Myocyte (in vitro differentiated cells): ENCODE measurements around the gene GSTA2. TPM values are rescaled to one million over a fixed set of nuclear protein-coding genes. Genes with fewer than 3 reads are reported as not detected.
"Not testable (repeated sequence)": the region's sequence is repeated elsewhere in the genome, so short reads cannot be mapped to it uniquely, and the experiment has no call there.

Source experiments
- DNase-seq: peaks from one replicate; pipeline ENCODE4 v3.0.0-alpha.2; 2012; ENCODE audit warnings: low read depth
- polyA plus RNA-seq: library from polyadenylated mRNA; unstranded; fragments of >200 nt; gene quantifications from one replicate; pipeline ENCODE4 v1.2.1, GENCODE V29; 2012; ENCODE audit warnings: missing spikeins
- total RNA-seq: library from RNA; depleted of rRNA; stranded (reverse); fragments of >200 nt; gene quantifications from 2 replicates; pipeline ENCODE4 v1.2.3, GENCODE V29; 2014

Gene GSTA2
- not detected in 2 replicates for total RNA-seq
- polyA plus RNA-seq, result not detected

DNA sequence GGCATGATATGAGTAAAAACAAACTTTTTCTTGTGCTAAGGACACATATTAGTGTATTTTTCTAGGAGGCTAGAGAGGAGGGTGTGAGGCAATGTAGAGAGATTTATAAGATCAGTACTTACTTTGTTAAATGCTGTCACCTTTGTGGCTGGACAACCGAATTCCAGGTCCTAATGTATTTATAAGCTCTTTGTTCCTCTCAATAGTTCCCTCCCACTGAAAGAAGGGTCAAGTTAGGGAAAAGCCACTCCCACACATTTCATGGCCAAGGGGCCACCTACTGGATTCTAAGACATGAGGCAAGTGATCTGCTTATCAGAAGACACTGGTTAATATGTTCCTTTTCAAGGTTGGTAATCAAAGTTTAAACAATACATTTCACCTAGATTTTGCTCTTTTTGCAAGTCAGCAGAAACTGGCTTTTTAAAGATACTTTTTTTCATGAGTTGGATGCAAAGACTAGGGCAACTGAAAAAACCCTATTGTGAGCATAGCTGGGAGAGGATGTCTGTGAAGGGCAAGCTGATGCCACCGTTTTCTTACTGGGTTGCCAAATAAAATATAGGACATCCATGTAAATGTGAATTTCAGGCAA, at the start of gene GSTA2:
TSS of gene GSTA2 (minus strand) at position 154 of the 595 bp plus-strand sequence. CDS start 5,528 bp downstream, outside the sequence.
- DNase-seq, result not testable (repeated sequence)

DNA sequence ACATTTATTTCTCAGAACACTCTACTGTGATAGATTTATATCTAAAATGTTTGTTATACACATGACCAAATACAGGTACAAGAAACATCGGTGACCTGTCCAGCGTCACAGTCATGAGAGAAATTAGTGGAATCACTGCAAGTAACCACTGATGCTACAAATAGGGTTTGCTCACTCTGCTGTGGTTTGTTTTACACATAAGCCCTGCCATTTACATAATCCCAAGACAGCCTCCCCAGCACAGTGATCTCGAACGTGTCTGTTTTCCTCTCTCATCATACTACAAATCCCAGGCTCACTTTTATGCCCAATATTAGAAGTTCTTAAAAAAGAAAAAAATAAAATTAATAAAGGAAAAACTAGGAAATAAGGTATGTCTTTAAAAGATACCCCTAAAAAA, 46.5 kb upstream of the GSTA2 start:
- DNase-seq, result not testable (repeated sequence)

DNA sequence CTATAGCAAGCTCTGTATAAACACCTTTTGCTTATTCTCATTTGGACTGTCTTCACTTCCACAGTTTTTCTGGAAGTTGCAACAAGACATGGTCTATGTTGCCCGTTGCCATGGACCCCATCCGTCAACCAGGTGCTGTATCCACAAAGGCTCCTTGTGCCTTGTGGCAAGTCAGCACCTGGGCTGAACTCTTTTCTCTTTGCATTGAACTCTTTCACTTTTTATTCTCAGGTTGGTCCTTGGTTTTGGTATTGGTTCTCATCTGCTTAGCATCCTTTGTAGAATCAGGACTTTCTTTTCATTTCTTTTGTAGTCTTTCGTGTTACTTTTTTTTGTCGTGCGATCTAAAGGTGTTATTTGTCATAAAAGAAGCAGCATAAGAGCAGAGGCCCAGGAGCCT, 45.4 kb upstream of the GSTA2 start:
- DNase-seq, result no peak

DNA sequence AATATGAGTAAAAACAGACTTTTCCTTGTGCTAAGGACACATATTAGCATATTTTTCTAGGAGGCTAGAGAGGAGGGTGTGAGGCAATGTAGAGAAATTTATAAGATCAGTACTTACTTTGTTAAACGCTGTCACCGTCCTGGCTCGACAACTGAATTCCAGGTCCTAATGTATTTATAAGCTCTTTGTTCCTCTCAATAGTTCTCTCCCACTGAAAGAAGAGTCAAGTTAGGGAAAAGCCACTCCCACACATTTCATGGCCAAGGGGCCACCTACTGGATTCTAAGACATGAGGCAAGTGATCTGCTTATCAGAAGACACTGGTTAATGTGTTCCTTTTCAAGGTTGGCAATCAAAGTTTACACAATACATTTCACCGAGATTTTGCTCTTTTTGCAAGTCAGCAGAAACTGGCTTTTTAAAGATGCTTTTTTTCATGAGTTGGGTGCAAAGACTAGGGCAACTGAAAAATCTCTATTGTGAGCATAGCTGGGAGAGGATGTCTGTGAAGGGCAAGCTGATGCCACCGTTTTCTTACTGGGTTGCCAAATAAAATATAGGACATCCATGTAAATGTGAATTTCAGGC, 40.5 kb upstream of the GSTA2 start, which contains the start of gene GSTA1:
TSS of gene GSTA1 (minus strand) at position 149 of the 588 bp plus-strand sequence. CDS start 4,549 bp downstream, outside the sequence.
- not testable (repeated sequence) for DNase-seq

DNA sequence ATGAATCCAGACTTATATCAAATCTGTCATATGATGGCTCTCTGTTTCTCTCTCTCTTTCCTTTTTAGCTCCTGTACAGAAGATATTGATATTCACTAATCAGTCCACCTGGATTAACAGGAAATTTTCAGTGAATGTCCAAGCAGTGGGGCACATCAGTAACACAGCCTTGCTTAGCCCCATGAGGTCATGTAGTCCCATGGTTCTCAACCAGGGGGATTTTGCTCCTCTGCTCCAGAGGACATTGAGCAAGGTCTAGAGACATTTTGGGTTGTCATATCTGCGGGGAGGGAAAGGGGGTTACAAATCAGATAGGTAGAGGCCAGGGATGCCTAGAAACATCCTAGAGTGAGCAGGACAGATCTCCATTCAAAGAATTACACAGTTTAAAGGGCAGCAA, 39.5 kb upstream of the GSTA2 start:
- DNase-seq, result no peak

DNA sequence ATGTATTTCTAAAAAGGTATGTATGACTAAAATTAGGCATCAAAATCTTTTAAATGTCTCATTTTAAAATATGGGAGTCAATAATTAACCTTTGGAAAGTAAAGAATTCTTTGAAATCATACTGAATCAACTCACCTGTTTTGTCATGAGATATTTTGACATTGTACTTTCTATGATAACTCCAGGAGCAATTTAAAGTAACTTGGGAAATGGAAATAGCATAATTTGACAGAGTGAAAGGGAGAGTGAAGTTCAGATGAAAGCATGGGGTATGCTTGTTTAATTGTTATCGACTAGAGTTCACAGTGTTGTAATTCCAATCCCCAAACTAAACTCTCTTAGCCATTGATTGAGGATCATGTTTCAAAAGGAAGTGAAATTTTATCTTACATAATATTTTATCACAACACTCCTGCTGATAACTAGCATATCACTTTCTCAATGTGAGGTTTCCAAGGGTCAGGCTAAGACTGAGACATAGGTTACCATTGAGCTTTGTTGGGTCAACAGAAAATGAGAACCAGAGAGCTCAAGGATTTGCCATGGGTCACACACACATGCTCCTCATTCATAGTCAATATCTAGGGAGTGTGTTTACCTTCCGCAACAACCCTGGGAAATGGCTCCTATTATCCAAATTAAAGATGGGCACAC, 38.0 kb upstream of the GSTA2 start:
- DNase-seq, result no peak

DNA sequence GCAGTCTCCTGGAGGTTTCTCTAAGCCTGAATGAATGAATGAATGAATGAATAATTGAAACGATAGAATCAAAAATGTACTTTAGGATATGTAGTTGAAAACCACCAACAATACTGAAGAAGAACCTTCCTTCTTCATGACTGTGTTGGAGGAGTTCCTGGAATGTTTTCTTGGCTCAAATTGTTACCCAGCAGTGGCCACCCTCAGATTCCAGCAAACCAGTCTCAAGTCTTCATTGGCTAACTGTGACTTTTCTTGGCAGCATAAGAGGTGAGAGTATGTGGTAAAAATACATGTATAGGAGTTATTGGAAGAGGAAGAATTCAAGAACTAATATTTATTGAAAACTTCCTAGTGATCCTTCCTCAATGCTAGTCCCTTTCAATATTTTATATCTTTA, 36.0 kb upstream of the GSTA2 start:
- peak; percentile 59 for DNase-seq

DNA sequence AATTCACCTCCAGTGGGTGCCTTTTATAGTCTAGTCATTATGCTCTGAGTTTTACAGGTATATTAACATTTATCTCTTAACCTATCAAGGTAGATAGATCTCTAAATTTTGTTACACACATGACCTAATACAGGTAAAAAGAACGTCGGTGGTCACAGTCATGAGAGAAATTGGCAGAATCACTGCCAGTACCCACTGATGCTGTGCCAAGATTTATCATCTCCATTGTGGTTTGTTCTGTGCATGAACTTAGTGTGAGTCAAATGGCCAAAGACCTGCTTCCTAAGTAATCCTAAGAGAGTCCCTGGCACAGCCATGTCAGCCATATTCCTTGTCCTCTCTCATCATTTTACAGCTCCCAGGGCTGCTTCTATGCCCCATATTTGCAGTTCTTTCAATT, 31.1 kb upstream of the GSTA2 start:
- DNase-seq, result not testable (repeated sequence)

DNA sequence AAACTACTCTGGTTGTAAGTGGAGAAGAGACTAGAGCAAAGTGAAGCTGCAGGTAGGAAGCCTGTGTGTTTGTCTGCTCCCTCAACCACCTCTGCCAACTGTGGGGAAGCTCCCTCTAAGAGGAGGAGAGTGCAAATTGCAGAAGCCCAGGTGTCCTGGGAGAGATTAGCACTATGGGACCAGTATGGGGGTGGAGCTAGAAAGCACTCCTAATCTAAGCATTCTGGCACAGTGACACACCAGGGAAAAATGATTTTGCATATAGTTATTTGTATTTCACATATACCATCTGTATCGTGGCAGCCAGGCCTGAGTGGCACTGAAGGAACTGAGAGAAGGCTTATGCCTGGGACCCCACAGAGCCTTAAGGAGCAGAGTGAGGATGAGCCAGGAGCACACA, 27.6 kb upstream of the GSTA2 start:
- no peak for DNase-seq

DNA sequence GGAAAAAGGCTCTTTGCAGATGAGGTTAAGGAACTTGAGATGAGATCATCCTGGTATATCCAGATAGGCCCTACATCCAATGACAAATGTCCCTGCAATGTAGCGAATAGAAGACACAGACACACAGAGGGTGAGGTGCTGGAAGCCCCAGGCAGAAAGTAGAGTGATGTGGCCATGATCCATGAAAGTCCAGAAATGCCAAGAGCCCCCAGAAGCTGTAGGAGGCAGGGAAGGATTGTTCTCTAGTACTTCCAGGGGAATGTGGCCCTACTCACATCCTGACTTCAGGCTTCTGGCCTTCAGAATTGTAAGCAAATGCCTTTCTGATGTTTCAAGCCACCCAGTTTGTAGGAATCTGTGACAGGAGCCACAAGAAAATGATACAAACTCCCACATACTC, 26.4 kb upstream of the GSTA2 start:
- DNase-seq, result not testable (repeated sequence)

DNA sequence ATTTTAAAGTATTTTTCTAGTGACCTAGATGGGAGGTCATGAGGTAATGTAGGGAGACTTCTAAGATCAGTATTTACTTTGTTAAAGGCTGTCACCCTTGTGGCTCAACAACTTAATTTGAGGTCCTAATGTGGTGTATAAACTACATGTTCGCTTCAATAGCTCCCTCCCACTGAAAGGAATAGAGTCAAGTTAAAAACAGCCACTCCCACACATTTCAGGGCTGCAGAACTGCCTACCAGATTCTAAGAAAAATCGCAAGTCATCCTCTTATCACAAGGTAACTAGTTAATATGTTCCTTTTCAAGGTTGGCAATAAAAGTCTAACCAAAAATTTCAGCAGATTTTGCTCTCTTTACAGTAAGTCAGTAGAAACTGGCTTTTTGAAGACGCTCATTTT, 25.2 kb upstream of the GSTA2 start:
- DNase-seq, result no peak

DNA sequence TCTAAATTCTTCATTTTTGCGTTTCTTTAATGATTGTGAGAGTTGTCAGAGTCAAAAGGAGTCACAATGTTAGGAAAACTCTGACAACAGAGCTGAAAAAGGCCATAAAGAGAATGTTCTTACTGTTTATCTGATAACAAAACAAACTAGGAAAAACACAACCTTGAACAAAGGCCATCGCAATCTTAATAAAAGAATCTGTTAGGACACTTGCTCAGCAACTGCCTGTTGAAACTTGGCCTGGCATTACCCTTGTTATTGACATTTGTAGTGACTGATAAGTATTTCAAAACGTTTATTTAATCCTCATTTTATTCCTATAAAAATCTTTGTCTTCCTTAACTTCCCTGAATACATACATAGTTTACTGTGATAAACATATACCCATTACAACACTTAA, 24.6 kb upstream of the GSTA2 start:
- no peak for DNase-seq

DNA sequence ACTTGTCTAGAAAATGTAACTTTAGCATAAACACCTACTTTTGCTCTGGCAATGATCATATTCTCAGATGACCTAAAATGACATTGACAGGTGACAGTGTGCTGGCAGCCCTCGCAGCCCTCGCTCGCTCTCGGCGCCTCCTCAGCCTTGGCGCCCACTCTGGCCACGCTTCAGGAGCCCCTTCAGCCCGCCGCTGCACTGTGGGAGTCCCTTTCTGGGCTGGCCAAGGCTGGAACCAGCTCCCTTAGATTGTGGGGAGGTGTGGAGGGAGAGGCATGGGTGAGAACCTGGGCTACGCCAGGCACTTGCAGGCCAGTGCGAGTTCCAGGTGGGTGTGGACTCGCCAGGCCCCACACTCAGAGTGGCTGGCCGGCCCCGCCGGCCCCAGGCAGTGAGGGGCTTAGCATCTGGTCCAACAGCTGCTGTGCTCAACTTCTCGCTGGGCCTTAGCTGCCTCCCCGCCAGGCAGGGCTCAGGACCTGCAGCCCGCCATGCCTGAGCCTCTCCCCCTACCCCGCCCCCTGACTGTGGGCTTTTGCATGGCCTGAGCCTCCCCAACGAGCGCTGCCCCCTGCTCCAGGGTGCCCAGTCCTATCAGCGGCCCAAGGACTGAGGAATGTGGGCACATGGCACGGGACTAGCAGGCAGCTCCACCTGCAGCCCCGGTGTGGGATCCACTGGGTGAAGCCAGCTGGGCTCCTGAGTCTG, 23.1 kb upstream of the GSTA2 start:
- DNase-seq, result no peak

DNA sequence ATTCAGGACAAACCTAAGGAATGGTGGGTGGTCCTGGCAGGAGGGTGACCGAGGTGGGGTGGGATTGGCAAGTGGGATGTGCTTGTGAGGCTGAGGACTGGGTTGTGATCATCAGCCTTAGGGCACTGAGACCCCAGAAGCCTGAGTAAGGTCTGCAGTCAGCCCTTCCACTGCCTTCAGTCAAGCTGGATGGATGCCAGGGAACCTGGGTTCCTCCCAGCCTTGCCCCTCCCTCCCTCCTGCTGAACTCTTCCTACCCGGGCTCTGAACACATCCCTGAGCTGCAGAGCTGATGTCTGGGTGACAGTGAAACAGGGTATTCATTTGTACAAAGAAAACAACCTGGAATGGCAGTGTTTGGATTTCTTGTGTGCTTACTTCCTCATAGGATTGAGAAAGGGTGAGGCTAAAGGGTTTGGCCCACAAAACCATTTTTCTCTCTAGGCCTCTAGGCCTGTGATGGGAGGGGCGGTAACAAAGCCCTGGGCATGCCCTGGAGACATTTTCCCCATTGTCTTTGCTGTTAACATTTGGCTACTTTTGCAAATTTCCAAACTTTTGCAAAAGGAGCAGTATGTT, 19.5 kb upstream of the GSTA2 start:
- DNase-seq, result not testable (repeated sequence)

DNA sequence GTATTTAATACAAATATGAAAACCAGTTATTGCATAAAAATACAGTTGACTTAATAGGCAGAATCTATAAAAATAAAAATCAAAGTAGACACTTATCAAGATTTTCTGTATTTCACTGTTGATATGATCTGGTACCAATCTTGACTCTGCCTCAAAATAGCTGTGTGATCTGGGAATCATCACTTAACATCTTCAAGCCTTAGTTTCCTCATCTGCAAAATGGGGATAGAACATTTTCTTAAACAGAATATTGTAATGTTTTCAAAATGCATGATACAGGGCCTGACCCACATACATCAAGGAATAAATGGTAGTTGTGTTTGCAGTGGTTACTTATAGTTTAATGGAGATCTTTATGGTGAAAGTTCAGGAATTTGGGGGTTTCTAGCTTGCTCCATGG, 18.9 kb upstream of the GSTA2 start:
- not testable (repeated sequence) for DNase-seq

DNA sequence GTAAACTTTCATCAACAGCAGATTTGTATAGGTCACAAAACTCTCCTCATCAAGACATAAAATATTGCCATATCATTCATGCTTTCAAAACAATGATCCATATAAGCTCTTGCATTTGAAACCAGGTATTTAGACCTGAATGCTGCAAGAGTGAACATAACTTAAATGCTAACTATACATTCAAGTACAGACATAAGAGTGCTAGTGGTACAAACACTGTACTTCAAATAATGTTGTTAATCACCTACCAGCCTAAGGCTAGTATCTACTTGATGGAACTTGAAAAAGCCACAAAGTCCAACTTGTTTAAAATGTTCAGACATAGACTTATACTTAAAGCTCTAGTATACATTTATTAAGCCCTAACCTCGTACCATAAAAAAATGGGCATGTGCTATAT, 16.0 kb upstream of the GSTA2 start:
- DNase-seq, result no peak

DNA sequence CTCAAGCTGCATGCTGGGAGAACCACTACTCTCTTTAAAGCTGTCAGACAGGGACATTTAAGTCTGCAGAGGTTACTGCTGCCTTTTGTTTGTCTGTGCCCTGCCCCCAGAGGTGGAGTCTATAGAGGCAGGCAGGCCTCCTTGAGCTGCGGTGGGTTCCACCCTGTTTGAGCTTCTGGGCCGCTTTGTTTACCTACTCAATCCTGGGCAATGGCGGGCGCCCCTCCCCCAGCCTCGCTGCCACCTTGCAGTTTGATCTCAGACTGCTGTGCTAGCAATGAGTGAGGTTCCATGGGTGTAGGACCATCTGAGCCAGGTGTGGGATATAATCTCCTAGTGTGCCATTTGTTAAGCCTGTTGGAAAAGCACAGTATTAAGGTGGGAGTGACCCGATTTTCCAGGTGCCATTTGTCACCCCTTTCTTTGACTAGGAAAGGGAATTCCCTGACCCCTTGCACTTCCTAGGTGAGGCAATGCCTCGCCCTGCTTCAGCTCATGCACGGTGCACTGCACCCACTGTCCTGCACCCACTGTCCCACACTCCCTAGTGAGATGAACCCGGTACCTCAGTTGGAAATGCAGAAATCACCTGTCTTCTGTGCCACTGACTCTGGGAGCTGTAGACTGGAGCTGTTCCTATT, 13.6 kb upstream of the GSTA2 start:
- not testable (repeated sequence) for DNase-seq

DNA sequence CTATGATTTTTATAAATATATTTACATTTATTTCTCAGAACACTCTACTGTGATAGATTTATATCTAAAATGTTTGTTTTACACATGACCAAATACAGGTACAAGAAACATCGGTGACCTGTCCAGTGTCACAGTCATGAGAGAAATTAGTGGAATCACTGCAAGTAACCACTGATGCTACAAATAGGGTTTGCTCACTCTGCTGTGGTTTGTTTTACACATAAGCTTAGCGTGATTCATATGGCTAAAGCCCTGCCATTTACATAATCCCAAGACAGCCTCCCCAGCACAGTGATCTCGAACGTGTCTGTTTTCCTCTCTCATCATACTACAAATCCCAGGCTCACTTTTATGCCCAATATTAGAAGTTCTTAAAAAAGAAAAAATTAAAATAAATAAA, 6.1 kb upstream of the GSTA2 start:
- peak; percentile 45 for DNase-seq

DNA sequence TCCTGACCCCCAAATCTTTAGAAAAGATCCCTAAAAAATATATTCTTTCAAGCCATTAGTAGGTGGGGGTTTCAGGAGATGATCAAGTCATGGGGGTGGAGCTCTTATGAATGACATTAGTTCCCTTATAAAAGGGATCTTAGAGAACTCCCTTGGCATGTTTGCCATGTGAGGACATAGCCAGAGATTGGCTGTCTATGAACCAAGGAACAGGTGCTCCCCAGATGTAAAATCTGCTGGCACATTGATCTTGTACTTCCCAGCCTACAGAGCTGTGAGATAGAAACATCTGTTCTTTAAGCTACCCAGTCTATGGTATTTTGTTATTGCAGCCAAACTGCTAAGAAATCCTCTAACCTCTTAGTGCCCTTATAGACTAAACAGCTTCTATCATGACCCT, 4.4 kb upstream of the GSTA2 start:
- peak; percentile 10 for DNase-seq

DNA sequence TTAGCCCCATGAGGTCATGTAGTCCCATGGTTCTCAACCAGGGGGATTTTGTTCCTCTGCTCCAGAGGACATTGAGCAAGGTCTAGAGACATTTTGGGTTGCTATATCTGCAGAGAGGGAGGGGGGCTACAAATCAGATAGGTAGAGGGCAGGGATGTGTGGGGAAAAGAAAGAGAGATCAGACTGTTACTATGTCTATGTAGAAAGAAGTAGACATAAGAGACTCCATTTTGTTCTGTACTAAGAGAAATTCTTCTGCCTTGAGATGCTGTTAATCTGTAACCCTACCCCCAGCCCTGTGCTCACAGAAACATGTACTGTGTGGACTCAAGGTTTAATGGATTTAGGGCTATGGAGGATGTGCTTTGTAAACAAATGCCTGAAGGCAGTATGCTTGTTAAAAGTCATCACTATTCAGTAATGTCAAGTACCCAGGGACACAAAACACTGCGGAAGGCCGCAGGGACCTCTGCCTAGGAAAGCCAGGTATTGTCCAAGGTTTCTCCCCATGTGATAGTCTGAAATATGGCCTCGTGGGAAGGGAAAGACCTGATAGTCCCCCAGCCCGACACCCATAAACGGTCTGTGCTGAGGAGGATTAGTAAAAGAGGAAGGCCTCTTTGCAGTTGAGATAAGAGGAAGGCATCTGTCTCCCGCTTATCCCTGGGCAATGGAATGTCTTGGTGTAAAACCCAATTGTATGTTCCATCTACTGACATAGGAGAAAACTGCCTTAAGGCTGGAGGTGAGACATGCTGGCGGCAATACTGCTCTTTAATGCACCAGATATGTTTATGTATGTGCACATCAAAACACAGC, 1.4 kb downstream of the GSTA2 start:
- not testable (repeated sequence) for DNase-seq
